HepG2 (cell line): ENCODE results near the gene MMP25. TPM values are rescaled to one million over a fixed set of nuclear protein-coding genes. Genes with fewer than 3 reads are reported as not detected.

ENCODE experiments used
- AGO1 ChIP-seq: fragments of 200-400 bp; formaldehyde crosslinking; IDR thresholded peaks from 2 replicates; pipeline ENCODE4 v1.6.1; 2017; ENCODE audit warnings: mild to moderate bottlenecking, low read depth, low read length, moderate library complexity; ENCODE audit not compliant: poor library complexity, severe bottlenecking
- AGO2 ChIP-seq: fragments of 200-400 bp; formaldehyde crosslinking; optimal IDR thresholded peaks from 2 replicates; pipeline ENCODE3; 2017; ENCODE audit warnings: mild to moderate bottlenecking, low read depth, low read length, moderate library complexity
- ETV6 ChIP-seq: sonication (generic); formaldehyde crosslinking; conservative IDR thresholded peaks from 2 replicates; pipeline ENCODE4 v1.4.0; 2020; ENCODE audit warnings: missing genetic modification reagents
- GATA4 ChIP-seq: sonication (generic); IDR thresholded peaks from 2 replicates; pipeline ENCODE4 v1.6.1; 2016; ENCODE audit warnings: antibody characterized with exemption, low read depth, borderline replicate concordance
- GTF3A ChIP-seq: sonication (generic); formaldehyde crosslinking; conservative IDR thresholded peaks from 2 replicates; pipeline ENCODE4 v1.4.0; 2020; ENCODE audit warnings: mild to moderate bottlenecking, missing genetic modification reagents
- HHEX ChIP-seq: IDR thresholded peaks from 2 replicates; pipeline ENCODE4 v1.6.1; 2016; ENCODE audit warnings: control low read depth
- HNF4G ChIP-seq, 2 experiments: sonication (generic) in 1 of 2; formaldehyde crosslinking in 1 of 2; IDR thresholded peaks; 2 replicates each; pipeline versions ENCODE4 v1.4.0 to v1.6.1; 2011 to 2020; ENCODE audit warnings: borderline replicate concordance in 2 of 2, low read depth in 2 of 2, mild to moderate bottlenecking in 2 of 2, low read length in 1 of 2, missing genetic modification reagents in 1 of 2, moderate library complexity in 1 of 2
- JUND ChIP-seq: sonication (generic); formaldehyde crosslinking; IDR thresholded peaks from 2 replicates; pipeline ENCODE4 v1.8.0; 2022; ENCODE audit warnings: mild to moderate bottlenecking, missing genetic modification reagents
- NFKB2 ChIP-seq: sonication (generic); formaldehyde crosslinking; IDR thresholded peaks from 2 replicates; pipeline ENCODE4 v1.4.0; 2020; ENCODE audit warnings: missing genetic modification reagents, borderline replicate concordance
- NR0B2 ChIP-seq: sonication (generic); formaldehyde crosslinking; IDR thresholded peaks from 2 replicates; pipeline ENCODE4 v1.4.0; 2020; ENCODE audit warnings: mild to moderate bottlenecking, missing genetic modification reagents
- REXO4 ChIP-seq: sonication (generic); formaldehyde crosslinking; IDR thresholded peaks from 2 replicates; pipeline ENCODE4 v1.8.0; 2022; ENCODE audit warnings: missing genetic modification reagents, mild to moderate bottlenecking, borderline replicate concordance
- SP2 ChIP-seq: sonication (generic); formaldehyde crosslinking; IDR thresholded peaks from 2 replicates; pipeline ENCODE4 v1.5.1; 2020; ENCODE audit warnings: mild to moderate bottlenecking, missing genetic modification reagents
- ZMYM3 ChIP-seq: sonication (generic); formaldehyde crosslinking; IDR thresholded peaks from 2 replicates; pipeline ENCODE4 v1.5.1; 2020; ENCODE audit warnings: mild to moderate bottlenecking, missing genetic modification reagents
- ZNF713 ChIP-seq: sonication (generic); formaldehyde crosslinking; IDR thresholded peaks from 2 replicates; pipeline ENCODE4 v1.4.0; 2020; ENCODE audit warnings: mild to moderate bottlenecking, missing genetic modification reagents
- ZNF83 ChIP-seq: sonication (generic); formaldehyde crosslinking; IDR thresholded peaks from 2 replicates; pipeline ENCODE4 v1.4.0; 2020; ENCODE audit warnings: missing genetic modification reagents, mild to moderate bottlenecking, borderline replicate concordance
- polyA plus RNA-seq, 8 experiments: library from polyadenylated mRNA; depleted of rRNA in 3 of 8; stranded (reverse) in 7 of 8; unstranded in 1 of 8; fragments of >200 nt; fragmentation: Illumina TruSeq in 4 of 8; extraction: Trizol in 4 of 8; gene quantifications; 2 replicates each; pipeline versions ENCODE4 v1.2.1 to v1.2.3, GENCODE V29; 2011 to 2016; ENCODE audit warnings: low read depth in 4 of 8, missing spikeins in 1 of 8, mixed read lengths in 1 of 8; ENCODE audit not compliant: insufficient read depth in 1 of 8
- total RNA-seq, 5 experiments: library from RNA; depleted of rRNA; stranded (reverse); fragments of >200 nt; fragmentation: Illumina TruSeq; extraction: Trizol; gene quantifications; 2 replicates each; pipeline ENCODE4 v1.2.3, GENCODE V29; 2016; ENCODE audit warnings: low read depth in 1 of 5
- TF ChIP-seq, protein P1 (sequence below), 2 experiments: sonication (generic) in 1 of 2; formaldehyde crosslinking in 1 of 2; IDR thresholded peaks; 2 replicates each; pipeline versions ENCODE4 v1.6.1 to v1.9.0; 2014 to 2022; ENCODE audit warnings: antibody characterized with exemption in 1 of 2, borderline replicate concordance in 1 of 2, inconsistent platforms in 1 of 2, low read depth in 1 of 2, missing genetic modification reagents in 1 of 2
- TF ChIP-seq, protein P2 (sequence below): sonication (generic); formaldehyde crosslinking; IDR thresholded peaks from 2 replicates; pipeline ENCODE4 v1.4.0; 2020; ENCODE audit warnings: missing genetic modification reagents
- TF ChIP-seq, protein P3 (sequence below): IDR thresholded peaks from 2 replicates; pipeline ENCODE4 v1.6.1; 2016; ENCODE audit warnings: low read depth, borderline replicate concordance

Gene MMP25
- total and polyA plus RNA-seq, 2 of the 13 experiments (the other 11 are each of a cell fraction or from before 2014, with no cell fraction given) = 0.04 to 0.08 TPM

DNA sequence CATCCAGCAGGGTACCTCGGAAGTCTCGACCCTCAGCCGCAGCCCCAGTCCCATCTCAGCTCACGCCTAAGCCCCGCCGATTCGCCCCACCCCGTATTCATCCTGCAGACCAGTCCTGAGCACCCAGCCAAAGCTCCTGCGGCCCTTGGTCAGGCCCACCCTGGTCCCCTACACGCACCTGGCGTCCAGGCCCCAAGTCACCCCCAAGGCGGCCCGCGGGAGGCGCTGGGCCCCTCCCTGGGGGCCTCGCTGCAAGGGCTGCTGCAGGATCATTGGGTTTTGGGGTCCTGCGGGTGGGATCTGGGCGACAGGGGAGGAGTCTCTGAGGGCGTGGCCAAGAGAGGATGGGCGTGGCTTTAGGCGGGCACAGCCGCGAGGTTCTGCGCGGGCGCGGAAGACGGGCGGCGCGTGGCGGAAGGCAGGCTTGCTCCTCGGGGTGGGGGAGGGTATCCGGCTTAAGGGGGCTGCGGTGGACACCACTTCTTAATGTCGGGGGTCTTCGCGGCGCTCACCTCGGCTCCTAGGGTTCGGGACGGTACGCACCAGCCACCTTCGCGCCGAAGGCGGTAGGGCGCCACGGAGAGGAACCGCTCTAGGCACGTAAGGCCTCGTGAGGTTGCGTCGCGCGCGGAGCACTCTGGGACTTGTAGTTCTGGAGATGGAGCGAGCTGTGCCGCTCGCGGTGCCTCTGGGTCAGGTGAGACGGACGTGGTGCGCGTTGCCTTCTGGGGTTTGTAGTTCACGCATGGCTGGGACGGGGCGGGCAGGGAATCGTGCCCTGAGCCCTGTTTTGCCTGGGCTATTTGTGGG is 22.5 kb upstream of the MMP25 start, which contains the start of the genes HCFC1R1 and THOC6 (continued):
- peak; percentile 58; the same call in 1 of the 2 replicates for TF ChIP-seq SP2
- 0 out of 2 replicates have a peak, but pooled peaks have one; percentile 46 for TF ChIP-seq ETV6 (CRISPR knock-in tag)
- peak; percentile 51; the same call in 1 of the 2 replicates for TF ChIP-seq GATA4
- 0 out of 2 replicates have a peak, but pooled peaks have one; percentile 51 for TF ChIP-seq ZNF83 (CRISPR knock-in tag)
- TF ChIP-seq GTF3A (CRISPR knock-in tag) = peak; percentile 91; the same call in 1 of the 2 replicates
- TF ChIP-seq HNF4G (IDR thresholded peaks at IDR 0.05; ENCODE audit: borderline replicate concordance, low read depth, low read length) = no peak
- TF ChIP-seq HNF4G (CRISPR knock-in tag; IDR thresholded peaks at IDR 0.05; ENCODE audit: borderline replicate concordance, low read depth) = no peak; the same call in 1 of the 2 replicates
- TF ChIP-seq AGO1 = peak; percentile 100
- peak; percentile 100 for TF ChIP-seq AGO2
- peak; percentile 61; the same call in 1 of the 2 replicates for TF ChIP-seq NFKB2 (CRISPR knock-in tag)
- TF ChIP-seq, protein P1, sequence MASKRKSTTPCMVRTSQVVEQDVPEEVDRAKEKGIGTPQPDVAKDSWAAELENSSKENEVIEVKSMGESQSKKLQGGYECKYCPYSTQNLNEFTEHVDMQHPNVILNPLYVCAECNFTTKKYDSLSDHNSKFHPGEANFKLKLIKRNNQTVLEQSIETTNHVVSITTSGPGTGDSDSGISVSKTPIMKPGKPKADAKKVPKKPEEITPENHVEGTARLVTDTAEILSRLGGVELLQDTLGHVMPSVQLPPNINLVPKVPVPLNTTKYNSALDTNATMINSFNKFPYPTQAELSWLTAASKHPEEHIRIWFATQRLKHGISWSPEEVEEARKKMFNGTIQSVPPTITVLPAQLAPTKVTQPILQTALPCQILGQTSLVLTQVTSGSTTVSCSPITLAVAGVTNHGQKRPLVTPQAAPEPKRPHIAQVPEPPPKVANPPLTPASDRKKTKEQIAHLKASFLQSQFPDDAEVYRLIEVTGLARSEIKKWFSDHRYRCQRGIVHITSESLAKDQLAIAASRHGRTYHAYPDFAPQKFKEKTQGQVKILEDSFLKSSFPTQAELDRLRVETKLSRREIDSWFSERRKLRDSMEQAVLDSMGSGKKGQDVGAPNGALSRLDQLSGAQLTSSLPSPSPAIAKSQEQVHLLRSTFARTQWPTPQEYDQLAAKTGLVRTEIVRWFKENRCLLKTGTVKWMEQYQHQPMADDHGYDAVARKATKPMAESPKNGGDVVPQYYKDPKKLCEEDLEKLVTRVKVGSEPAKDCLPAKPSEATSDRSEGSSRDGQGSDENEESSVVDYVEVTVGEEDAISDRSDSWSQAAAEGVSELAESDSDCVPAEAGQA (IDR thresholded peaks at IDR 0.05; ENCODE audit: low read depth) = peak; percentile 75; the same call in 1 of the 2 replicates
- TF ChIP-seq, protein P1 (CRISPR knock-in tag; IDR thresholded peaks at IDR 0.05; ENCODE audit: borderline replicate concordance) = no peak
- TF ChIP-seq HHEX = no peak
- 0 out of 2 replicates have a peak, but pooled peaks have one; percentile 20 for TF ChIP-seq NR0B2 (CRISPR knock-in tag)
- TF ChIP-seq, protein P2, sequence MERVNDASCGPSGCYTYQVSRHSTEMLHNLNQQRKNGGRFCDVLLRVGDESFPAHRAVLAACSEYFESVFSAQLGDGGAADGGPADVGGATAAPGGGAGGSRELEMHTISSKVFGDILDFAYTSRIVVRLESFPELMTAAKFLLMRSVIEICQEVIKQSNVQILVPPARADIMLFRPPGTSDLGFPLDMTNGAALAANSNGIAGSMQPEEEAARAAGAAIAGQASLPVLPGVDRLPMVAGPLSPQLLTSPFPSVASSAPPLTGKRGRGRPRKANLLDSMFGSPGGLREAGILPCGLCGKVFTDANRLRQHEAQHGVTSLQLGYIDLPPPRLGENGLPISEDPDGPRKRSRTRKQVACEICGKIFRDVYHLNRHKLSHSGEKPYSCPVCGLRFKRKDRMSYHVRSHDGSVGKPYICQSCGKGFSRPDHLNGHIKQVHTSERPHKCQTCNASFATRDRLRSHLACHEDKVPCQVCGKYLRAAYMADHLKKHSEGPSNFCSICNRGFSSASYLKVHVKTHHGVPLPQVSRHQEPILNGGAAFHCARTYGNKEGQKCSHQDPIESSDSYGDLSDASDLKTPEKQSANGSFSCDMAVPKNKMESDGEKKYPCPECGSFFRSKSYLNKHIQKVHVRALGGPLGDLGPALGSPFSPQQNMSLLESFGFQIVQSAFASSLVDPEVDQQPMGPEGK (CRISPR knock-in tag) = peak; percentile 8; the same call in 1 of the 2 replicates
- no peak; the same call in 1 of the 2 replicates for TF ChIP-seq ZMYM3 (CRISPR knock-in tag)
- no peak; the same call in none of the 2 replicates for TF ChIP-seq JUND (CRISPR knock-in tag)
- TF ChIP-seq, protein P3, sequence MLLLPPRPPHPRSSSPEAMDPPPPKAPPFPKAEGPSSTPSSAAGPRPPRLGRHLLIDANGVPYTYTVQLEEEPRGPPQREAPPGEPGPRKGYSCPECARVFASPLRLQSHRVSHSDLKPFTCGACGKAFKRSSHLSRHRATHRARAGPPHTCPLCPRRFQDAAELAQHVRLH = peak; percentile 97; the same call in 1 of the 2 replicates
- no peak for TF ChIP-seq ZNF713 (CRISPR knock-in tag)
- TF ChIP-seq REXO4 (CRISPR knock-in tag) = no peak
